Osteocyte (in vitro differentiated cells): ENCODE results near the gene FAM76B. TPM values are rescaled to one million over a fixed set of nuclear protein-coding genes. Genes with fewer than 3 reads are reported as not detected.

Experiments used
- DNase-seq: peaks from one replicate; pipeline ENCODE4 v3.0.0; 2021; ENCODE audit warnings: mixed read lengths; ENCODE audit not compliant: unreplicated experiment; ENCODE audit errors: extremely low spot score
- H3K27ac Mint-ChIP-seq: one replicate; pipeline ENCODE4 v1.8.0; 2021; ENCODE audit warnings: mild to moderate bottlenecking, mixed read lengths; ENCODE audit not compliant: unreplicated experiment
- H3K27me3 Mint-ChIP-seq: one replicate; pipeline ENCODE4 v1.8.0; 2021; ENCODE audit warnings: mixed read lengths; ENCODE audit not compliant: unreplicated experiment
- H3K36me3 Mint-ChIP-seq: one replicate; pipeline ENCODE4 v1.8.0; 2021; ENCODE audit warnings: mixed read lengths; ENCODE audit not compliant: unreplicated experiment
- H3K4me1 Mint-ChIP-seq: one replicate; pipeline ENCODE4 v1.8.0; 2021; ENCODE audit warnings: mixed read lengths; ENCODE audit not compliant: unreplicated experiment
- H3K4me3 Mint-ChIP-seq: one replicate; pipeline ENCODE4 v1.8.0; 2021; ENCODE audit warnings: mild to moderate bottlenecking, moderate library complexity, mixed read lengths; ENCODE audit not compliant: unreplicated experiment
- H3K9me3 Mint-ChIP-seq: one replicate; pipeline ENCODE4 v1.8.0; 2021; ENCODE audit warnings: mixed read lengths; ENCODE audit not compliant: unreplicated experiment
- total RNA-seq: library from RNA; stranded (reverse); gene quantifications from 2 replicates; pipeline ENCODE4 v1.2.1, GENCODE V29; 2021
- TF ChIP-seq, protein P1 (sequence below): fragments of 200-600 bp; sonication (generic); IDR thresholded peaks from 2 replicates; pipeline ENCODE4 v1.5.0; 2021; ENCODE audit warnings: antibody characterized with exemption, mild to moderate bottlenecking, moderate library complexity

The FAM76B gene
- total RNA-seq, 1 donor from 2014 or later: 26.7 TPM

DNA sequence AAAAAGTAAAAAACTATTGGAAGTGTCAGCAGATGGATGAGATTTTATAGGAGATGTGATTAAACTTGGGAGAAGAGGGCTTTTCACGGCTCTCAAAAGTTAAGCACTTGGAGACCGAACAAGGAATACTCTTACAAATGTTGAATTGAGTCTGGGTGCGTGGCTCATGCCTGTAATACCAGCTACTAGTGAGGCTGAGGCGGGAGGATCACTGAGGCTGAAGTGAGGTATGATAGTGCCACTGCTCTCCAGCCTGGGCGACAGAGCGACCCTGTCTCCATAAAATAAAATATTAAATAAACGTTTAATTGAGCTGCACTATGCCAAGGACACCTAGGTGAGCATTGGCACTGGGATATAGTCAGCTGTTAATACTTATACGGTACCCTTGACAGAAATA is 2.6 kb upstream of the FAM76B start:
- DNase-seq: no peak
- TF ChIP-seq, protein P1, sequence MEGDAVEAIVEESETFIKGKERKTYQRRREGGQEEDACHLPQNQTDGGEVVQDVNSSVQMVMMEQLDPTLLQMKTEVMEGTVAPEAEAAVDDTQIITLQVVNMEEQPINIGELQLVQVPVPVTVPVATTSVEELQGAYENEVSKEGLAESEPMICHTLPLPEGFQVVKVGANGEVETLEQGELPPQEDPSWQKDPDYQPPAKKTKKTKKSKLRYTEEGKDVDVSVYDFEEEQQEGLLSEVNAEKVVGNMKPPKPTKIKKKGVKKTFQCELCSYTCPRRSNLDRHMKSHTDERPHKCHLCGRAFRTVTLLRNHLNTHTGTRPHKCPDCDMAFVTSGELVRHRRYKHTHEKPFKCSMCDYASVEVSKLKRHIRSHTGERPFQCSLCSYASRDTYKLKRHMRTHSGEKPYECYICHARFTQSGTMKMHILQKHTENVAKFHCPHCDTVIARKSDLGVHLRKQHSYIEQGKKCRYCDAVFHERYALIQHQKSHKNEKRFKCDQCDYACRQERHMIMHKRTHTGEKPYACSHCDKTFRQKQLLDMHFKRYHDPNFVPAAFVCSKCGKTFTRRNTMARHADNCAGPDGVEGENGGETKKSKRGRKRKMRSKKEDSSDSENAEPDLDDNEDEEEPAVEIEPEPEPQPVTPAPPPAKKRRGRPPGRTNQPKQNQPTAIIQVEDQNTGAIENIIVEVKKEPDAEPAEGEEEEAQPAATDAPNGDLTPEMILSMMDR: no peak
- Mint-ChIP-seq H3K27me3 (no peaks in the 10 kb centered on the region), H3K9me3 (no peaks in the 10 kb centered on the region), H3K4me3 (peak overlapping the region; percentile 100), H3K4me1 (peaks cover 27% of the 10 kb centered on the region), H3K36me3 (no peaks in the 10 kb centered on the region), H3K27ac (no peak overlapping the region)

DNA sequence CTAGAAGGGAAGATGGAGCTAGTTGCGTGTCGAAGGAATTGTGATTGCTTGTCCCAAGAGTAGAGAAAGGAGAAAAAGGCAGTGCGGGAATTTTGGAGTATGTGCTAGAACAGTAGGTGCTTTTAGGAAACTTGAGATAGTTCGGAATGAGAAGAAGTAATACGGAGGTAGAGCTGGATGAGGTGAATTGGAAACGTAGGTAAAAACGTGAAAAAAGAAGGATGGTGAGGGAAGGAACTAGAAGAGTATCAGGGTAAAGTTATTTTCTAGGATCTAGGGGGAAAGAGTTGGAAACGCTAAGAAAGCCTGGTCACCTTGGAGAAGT is 2.1 kb upstream of the FAM76B start:
- no peaks in the 10 kb centered on the region for H3K36me3 Mint-ChIP-seq
- peaks cover 27% of the 10 kb centered on the region for H3K4me1 Mint-ChIP-seq
- peak overlapping the region; percentile 100 for H3K4me3 Mint-ChIP-seq
- TF ChIP-seq, protein P1: no peak
- H3K9me3 Mint-ChIP-seq: no peaks in the 10 kb centered on the region
- no peak for DNase-seq
- peak overlapping the region; percentile 100 for H3K27ac Mint-ChIP-seq
- no peaks in the 10 kb centered on the region for H3K27me3 Mint-ChIP-seq

DNA sequence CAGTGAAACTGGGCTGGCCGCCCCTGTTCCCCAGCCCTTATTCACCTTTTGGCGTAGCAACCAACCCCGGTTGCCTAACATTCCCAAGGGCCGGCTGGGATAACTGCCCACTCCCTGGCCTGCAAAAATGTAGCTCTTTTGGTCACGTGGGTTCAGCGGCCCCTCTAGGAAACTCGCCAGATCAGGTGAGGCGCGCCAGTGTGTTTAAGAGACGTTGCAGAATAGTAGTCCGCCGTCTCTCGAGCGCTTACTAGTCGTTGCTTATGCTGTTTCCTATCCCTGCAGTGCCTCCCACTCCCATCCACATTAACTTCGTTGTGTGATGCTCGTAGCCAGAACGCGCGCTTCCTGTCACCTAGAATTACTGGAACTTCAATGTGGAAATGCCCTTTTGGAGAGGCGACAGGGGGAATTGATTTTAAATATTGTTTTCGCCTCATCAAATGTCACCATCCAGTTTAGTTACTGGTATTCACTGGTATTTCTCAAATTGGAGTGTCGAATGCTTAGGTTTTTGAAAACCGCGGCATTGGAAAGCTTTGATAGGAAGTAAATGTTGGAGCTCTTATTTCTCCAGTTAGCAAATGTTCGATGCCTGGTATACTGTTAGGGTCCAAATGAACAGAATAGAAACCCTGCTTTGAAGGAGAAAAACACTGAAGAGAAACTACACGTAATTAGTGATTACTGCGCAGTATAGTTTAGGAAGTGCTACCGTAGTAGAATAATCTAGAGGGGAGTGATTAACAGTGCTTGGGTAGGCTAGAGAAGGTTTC is 1.5 kb upstream of the FAM76B start:
- peak; percentile 83 for DNase-seq
- H3K4me3 Mint-ChIP-seq: peak overlapping the region; percentile 100
- H3K4me1 Mint-ChIP-seq: peaks cover 27% of the 10 kb centered on the region
- no peaks in the 10 kb centered on the region for H3K9me3 Mint-ChIP-seq
- TF ChIP-seq, protein P1: no peak
- H3K27ac Mint-ChIP-seq: peak overlapping the region; percentile 100
- H3K27me3 Mint-ChIP-seq: no peaks in the 10 kb centered on the region
- peaks cover 3% of the 10 kb centered on the region for H3K36me3 Mint-ChIP-seq

DNA sequence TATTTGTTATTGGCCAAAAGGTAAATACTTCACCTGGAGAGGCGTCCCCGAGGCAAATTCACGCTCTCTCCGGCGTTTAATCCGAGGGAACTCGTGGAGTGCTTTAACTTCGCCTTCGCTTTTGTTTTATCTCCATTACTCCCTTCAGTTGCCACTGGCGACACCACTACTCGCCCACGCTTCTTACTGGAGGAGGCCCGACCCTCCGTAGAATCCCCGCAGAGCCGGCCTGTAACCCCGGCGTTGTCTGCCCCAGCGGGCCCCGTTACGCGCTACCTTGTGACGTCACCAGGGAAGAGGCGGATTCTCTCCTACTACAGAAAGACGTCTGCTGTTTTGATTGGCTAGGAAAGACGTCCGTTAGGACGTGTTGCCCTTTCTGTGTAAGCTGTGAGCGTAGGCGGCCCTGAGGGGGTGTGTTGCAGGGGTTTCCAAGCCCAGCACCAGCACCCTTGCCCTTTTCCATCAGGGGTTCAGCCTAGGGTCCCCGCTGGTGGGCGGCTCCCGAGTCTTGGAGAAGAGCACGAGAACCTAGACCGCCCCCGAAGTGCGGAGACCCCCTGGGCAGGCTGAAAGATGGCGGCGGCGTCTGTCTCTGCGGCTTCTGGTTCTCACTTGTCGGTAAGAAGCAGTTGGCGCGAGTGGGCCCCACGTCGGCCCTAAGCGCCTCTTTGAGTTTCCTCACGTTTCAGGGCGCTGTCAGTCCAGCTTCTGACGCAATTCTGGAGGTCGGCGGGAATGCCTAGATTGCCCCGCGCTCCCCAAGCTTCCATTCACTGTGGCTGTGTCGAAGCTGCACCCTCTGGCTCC is 746 bp upstream of the FAM76B start, which contains the start of gene CEP57:
Gene CEP57, plus strand, starts transcription at position 376 of the 810 bp plus-strand sequence. Its CDS starts 201 bp downstream, at position 577.
- Mint-ChIP-seq H3K27me3 (no peaks in the 10 kb centered on the region), H3K9me3 (no peaks in the 10 kb centered on the region), H3K4me1 (peaks cover 27% of the 10 kb centered on the region), H3K27ac (peak within 1 kb of the TSS; percentile 100), H3K4me3 (peak within 1 kb of the TSS; percentile 100), H3K36me3 (peaks cover 10% of the 10 kb centered on the region)
- TF ChIP-seq, protein P1: no peak
- DNase-seq: peak; percentile 97
